DMS 273 treated with DMSO at 0.1 percent for 48 hours (cell line): ENCODE measurements around the gene CPNE1.

Experiments
- DNase-seq: peaks from one replicate; lab custom pipeline; 2025; lab: John Stamatoyannopoulos, UW

The CPNE1 gene

GRCh38 chr20:35620818-35621559 lies 43.7 kb downstream of the CPNE1 start:
- DNase-seq: no peak

DNA sequence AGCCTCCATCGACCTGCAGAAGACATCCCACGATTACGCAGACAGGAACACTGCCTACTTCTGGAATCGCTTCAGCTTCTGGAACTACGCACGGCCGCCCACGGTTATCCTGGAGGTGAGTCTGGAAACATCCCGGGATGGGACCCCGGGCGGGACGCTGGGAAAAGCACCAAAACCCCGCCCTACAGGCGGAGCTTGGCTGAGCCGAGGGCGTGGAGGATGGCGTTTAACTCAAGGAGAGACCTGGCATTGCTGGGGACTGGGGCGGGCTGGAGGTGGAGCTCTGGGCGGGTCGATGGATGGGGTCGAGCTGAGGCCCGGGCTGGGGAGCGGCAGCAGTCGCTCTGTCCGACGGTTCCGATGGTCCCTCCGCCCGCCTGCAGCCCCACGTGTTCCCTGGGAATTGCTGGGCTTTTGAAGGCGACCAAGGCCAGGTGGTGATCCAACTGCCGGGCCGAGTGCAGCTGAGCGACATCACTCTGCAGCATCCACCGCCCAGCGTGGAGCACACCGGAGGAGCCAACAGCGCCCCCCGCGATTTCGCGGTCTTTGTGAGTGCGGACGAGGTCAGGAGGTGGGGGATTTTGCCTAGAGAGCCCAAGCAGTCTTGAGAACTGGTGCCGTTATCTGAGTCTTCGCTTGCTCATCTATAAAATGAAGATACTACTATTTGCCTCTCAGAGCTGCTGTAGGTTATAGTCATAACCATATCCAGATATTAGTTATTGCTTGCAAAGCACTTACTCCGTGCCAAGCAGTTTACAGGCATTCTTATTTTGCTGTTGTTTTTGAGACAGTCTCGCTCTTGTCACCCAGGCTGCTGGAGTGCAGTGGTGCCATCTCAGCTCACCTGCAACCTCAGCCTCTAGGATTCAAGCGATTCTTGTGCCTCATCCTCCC lies 45.3 kb downstream of the CPNE1 start:
- DNase-seq: peak; percentile 80

- DNase-seq: no peak
Measured at GRCh38 chr20:35618263-35619131, 46.2 kb downstream of the CPNE1 start.

DNA sequence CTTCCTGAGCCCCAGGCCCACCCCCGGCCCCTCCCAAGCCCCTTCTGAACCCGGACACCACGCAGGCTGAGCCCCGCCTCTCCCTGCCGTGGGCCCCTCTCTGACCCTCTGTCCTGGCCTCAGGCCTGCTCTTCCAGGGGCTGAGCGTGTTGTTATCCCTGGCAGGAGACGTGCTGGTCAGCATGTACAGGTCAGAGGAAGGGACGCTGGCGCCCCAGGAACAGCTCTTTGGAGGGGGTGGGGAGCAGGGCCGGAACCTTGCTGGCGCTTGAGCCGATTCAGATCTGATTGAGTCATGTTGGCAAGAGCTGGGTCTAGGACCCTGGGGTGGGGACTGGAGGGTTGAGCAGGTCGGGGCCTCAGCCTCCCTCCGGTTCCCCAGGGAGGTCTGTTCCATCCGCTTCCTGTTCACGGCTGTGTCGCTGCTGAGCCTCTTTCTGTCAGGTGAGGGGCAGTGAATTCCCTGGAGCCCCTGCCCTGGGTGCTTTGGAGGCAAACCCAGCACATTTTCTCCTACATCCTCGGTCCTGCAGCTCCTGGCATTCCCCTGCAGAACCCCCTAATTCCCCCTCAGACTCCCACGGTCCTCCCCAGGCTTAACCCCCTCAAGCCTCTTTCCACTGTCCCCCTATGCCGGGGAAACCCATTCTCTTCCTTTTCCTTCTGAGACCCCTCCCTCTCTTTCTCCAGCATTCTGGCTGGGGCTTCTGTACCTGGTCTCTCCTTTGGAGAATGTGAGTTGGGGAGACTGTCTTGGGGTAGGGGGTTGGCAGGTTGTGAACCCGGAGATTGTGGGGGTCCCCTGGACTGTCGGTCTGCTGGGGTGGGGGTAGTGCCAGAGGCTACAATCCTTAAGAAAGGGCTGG lies 47.1 kb downstream of the CPNE1 start:
- no peak for DNase-seq

DNA sequence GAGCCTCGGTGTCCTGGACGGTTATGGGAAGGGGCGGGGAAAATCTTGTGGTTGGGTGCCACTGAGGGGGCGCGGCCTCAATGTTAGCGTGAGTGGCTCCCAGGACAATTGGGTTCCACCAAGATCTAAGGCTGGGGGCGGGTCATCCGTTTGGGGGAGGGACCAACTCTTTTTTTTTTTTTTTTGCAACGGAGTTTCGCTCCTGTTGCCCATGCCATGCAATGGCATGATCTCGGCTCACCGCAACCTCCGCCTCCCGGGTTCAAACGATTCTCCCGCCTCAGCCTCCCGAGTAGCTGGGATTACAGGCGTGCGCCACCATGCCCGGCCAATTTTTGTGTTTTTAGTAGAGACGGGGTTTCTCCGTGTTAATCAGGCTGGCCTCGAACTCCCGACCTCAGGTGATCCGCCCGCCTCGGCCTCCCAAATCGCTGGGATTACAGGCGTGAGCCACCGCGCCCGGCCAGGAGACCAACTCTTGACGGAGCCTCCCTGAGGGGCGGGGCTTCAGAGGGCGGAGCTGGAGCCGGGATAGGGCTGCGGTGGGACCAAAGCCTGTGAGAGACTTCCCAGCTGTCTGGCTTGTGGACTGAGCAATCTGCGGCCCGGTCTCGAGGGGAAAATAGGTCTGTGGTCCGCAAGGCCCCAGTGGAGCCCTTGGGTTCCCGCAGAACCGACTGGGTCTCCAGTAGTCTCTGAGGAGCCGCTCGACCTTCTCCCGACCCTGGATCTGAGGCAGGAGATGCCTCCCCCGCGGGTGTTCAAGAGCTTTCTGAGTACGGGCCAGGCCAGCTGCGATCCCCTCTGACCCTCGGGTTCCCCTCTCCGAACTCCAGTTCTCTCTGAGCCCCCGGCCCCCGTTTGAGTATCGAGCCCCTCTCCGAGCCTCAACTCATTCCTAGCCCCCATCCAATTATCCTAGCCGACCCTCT lies 48.0 kb downstream of the CPNE1 start:
- peak; percentile 39 for DNase-seq

- DNase-seq: peak; percentile 97
Measured at GRCh38 chr20:35615667-35616464, 48.8 kb downstream of the CPNE1 start, which contains the start of gene SPAG4. Gene SPAG4, plus strand, starts transcription at chr20:35615829. Its CDS starts 175 bp downstream, at chr20:35616004.

- no peak for DNase-seq
Measured at GRCh38 chr20:35611482-35611881, 53.2 kb downstream of the CPNE1 start.

GRCh38 chr20:35610833-35611427 lies 53.8 kb downstream of the CPNE1 start:
- no peak for DNase-seq

- DNase-seq: no peak
Measured at GRCh38 chr20:35607003-35607735, 57.5 kb downstream of the CPNE1 start.

GRCh38 chr20:35606127-35606526 lies 58.6 kb downstream of the CPNE1 start:
- DNase-seq: no peak

- no peak for DNase-seq
Measured at GRCh38 chr20:35604449-35604747, 60.3 kb downstream of the CPNE1 start.

DNA sequence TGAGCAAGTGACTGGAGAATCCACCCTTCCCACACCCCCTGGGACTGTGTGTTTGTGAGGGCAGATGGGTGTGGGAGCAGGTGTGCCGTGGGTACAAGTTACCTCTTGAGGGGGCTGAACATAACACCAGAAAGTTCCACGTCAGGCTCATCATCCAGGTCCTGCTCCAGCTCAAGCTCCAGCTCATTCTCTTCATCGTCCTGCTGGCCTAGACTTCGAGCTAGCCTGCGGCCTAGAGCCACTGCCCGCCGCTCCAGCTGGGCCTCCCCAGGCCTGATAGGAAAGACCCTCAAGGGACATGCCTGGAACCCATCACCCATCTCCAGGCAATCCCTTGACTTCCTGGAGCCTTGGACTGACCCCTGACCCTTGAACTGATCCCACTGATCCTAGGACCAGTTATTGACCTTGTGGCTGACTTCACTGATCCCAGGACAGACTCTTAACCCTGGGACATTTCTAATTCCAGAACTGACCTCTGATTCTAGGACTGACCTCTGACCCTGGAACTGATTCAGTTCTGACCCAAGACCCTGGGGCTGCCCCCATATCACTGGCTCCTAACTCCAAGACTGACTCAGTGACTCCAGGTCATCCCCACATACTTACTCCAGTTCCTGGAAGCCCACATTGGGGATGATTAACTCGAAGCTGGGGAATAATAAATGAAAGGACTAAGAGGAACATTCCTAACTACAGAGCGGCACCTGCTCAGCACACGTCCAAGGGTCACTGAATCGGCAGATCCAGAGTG lies 60.8 kb downstream of the CPNE1 start:
- no peak for DNase-seq

DNA sequence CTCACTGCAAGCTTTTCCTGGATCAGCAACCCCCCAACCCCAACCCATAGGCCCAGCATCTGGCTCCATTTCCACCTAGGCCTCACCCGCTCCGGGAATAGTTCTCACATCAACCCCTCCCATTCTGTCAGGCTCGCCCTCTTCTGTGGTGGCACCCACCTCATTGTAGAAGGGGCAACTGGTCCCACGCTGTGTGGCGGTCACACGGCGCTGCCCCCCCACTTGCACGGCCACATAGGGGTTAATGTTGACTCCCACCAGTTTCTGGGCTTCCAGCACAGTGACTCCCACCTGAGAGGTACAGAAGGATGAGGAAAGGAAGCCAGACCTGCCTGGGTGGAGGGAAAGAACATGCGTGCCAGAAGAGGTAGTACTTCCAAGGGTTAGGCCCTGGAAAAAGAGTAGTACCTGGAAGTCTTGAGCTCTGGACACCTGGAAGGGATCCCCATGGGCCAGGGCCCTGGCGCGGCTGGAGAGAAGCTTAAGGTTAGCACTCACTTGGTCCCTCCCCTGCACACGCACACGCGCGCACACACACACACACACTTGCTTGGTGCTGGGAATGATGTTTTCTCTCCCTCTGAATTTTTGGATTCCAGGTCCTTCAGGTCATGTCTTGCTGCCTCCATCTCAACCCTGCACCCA lies 61.7 kb downstream of the CPNE1 start:
- DNase-seq: no peak

DNA sequence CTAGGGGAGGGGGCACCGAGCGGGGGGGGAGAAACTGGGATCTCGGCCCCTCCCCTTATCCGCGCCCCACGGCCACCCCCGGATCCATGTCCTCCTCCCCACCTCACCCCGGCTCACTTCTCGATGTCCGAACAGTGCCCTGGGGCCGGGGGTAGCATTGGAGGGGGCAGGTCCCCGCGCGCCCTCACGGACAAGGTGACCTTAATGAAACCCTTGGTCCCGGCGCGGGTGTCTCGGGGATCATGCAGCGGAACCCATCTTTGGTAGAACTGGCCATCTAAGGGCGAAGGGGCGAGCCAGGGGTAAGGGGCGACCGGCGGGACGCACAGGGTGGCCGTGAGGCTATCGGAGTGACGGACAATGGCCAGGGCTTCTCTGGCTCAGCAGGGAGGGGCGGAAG lies 62.7 kb downstream of the CPNE1 start:
- no peak for DNase-seq

GRCh38 chr20:35600993-35601973 lies 63.4 kb downstream of the CPNE1 start:
- DNase-seq: peak; percentile 20
